ENCODE results near the gene SNX20.

Gene SNX20

GRCh38 chr16:50632927-50633800, 47.9 kb downstream of the SNX20 start:
- no peak for DNase-seq

DNA sequence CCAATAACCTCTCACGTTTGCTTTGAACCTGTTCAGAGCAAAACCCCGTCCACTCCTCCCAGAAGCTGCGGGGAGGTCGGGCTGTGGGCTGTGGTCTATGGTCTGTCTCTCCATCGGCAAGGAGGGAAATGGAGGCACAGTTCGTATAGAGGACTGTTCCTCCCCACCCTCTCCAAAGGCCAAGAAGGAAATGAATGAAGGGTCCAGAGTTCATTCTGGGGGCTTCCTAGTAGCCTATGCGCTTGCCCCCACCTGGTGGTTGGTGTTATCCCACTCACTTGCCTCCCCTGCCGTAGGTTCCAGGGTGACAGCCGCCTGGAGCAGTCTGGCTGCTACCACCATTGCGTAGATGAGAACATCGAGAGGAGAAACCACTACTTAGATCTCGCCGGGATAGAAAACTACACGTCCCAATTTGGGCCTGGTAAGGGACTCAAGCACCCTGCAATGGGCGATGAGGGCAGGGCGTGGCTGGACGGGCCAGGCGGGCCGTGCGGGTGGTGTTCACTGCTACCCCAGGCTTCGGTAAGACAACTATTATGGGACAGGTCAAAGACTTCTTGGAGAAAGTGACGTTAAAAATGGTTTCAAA, 49.0 kb downstream of the SNX20 start:
- no peak for DNase-seq

DNA sequence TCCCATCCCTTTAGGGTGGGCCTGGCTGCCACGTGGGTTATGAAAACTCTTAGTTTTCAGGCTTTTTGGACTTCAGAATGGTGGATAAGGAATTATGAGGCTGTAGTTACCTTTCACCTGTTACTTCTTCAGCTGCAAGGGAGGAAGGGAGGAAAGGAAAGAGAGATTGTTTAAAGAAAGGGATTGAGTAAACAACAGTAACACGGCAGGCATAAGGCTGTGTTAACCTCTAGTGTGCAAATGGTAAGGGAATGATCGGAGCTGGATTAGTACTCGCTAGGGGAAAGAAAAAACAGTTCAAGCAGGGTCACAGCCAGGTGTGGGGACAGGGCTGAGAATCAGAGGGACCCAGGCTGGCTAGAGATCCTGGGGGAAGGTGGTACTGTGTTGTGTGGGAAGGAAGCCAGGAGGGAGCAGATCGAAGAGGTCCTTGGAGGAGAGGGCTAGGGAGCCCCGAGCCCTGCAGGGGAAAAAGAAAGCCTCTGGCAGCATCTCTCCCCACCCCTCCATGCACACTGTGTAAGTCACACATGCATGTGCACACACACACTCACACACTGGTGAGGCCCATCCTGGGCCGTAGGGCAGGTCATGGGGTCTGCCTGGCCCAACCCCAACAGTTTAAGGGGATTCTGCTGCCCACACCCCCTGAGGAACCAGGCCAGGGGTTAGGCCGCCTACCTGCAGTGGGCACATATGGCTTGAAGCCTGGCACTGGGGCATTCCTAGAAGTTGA, 49.7 kb downstream of the SNX20 start:
- no peak for DNase-seq

DNA sequence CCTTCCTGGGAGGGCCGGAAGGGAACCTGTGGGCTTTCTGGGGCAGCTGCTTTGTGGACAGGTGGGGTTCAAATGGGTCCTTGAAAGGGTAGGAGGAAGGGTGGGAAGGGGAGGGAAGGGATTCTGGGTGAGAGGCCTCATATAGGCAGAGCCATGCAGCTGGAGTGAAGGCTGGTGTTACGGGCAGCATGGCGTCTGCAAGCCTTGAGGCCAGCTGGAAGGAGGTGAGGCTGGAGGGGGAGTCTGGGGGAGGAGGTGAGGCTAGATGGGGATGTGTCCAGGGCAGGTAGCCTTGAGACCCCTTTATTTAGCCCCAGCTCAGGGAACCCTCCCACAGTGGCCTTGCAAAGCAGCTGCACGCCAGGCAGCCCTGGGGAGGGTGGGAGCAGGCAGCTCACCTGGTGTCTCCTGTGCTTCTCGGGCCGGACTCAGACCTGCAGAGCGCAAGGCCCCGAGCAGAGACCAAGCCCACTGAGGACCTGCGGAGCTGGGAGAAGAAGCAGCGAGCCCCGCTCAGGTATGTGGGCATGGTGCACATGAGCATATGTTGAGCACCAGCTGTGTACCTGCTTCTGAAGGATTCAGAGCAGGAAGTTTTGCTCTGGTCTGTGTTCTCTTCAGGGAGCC, 50.6 kb downstream of the SNX20 start:
- no peak for DNase-seq

DNA sequence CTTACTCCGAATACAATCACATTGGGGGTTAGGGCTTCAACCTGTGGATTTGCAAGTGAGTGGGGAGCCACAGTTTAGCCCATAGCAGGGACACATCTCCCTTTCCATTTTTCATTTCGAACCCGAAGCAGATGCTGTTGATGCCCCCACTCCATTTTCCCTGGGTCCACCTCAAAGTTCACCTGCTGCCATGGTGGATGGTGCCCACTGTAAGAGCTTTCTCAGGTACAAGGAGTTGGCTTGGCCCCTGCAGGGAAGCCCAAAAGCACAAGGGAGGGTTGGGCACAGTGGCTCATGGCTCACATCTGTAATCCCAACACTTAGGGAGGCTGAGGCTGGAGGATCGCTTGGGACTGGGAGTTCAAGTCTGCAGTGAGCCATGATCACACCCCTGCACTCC, 51.8 kb downstream of the SNX20 start:
- no peak for DNase-seq

GRCh38 chr16:50628156-50628802, 52.8 kb downstream of the SNX20 start:
- no peak for DNase-seq

DNA sequence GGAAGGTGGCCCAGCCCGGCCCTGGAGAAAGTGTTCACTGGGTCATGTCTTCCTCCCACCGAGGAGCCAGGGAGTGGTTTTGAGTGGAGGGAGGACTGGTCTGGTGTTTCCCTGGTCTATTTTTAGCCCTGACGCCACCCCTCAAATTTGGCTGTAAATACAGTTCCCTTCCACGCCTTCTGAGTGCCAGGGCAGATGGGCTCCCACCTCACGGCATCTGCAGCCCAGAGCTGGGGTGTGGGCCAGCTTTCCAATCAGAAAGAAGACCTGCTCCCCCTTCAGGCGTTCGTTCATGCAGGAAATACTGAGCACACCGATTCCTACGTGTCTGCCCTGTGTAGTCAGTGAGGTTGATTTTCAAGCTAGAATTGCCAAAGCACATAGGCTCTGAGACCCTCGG, 53.7 kb downstream of the SNX20 start:
- peak; percentile 23 for DNase-seq

DNA sequence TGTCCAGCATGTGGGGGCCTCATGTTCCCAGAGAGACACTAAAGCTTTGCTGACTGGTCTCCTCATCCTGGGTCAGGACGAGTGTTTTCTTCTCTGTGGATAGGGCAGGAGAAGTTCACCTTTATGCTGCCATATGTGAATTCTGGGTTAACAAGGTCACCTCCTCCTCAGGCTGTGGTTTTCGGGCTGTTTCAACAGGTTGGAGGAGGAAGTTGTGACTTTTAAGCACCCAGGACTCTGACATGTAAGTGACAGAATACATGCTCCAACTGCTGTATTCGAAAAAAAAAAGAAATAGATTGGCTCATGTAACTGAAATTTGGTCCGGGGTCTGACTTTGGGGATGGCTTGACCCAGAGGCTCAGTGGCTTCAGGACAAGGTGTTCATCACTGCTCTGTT, 54.2 kb downstream of the SNX20 start:
- no peak for DNase-seq

- no peak for DNase-seq
Measured at GRCh38 chr16:50625374-50625773, 55.7 kb downstream of the SNX20 start.

- DNase-seq, result peak; percentile 1
Measured at GRCh38 chr16:50624449-50624970, 56.6 kb downstream of the SNX20 start.

GRCh38 chr16:50622643-50623369, 58.3 kb downstream of the SNX20 start:
- no peak for DNase-seq

- no peak for DNase-seq
Measured at GRCh38 chr16:50622029-50622428, 59.1 kb downstream of the SNX20 start.

All from NCI-H69 (cell line).